SK-N-SH (cell line): Measurements from ENCODE around the gene TAS2R42.

Experiments used
- EP300 ChIP-seq, 2 experiments: IDR thresholded peaks; 2 replicates each; pipeline versions ENCODE4 v1.4.0 to v1.6.1; 2012; ENCODE audit warnings: borderline replicate concordance in 1 of 2, low read depth in 1 of 2, low read length in 1 of 2
- SIN3A ChIP-seq: IDR thresholded peaks from 2 replicates; pipeline ENCODE4 v1.6.1; 2012; ENCODE audit warnings: low read depth, mild to moderate bottlenecking, low read length, moderate library complexity, borderline replicate concordance
- TF ChIP-seq, protein P1 (sequence below): fragments of 150-350 bp; IDR thresholded peaks from 2 replicates; pipeline ENCODE4 v1.6.1; 2017; ENCODE audit warnings: antibody characterized with exemption, low read length, low read depth, borderline replicate concordance
- TF ChIP-seq, protein P2 (sequence below): fragments of 200-600 bp; sonication (generic); IDR thresholded peaks from 2 replicates; pipeline ENCODE4 v1.6.1; 2017; ENCODE audit warnings: antibody characterized with exemption, mild to moderate bottlenecking, moderate library complexity

- TF ChIP-seq, protein P1, sequence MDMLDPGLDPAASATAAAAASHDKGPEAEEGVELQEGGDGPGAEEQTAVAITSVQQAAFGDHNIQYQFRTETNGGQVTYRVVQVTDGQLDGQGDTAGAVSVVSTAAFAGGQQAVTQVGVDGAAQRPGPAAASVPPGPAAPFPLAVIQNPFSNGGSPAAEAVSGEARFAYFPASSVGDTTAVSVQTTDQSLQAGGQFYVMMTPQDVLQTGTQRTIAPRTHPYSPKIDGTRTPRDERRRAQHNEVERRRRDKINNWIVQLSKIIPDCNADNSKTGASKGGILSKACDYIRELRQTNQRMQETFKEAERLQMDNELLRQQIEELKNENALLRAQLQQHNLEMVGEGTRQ = no peak
- TF ChIP-seq, protein P2, sequence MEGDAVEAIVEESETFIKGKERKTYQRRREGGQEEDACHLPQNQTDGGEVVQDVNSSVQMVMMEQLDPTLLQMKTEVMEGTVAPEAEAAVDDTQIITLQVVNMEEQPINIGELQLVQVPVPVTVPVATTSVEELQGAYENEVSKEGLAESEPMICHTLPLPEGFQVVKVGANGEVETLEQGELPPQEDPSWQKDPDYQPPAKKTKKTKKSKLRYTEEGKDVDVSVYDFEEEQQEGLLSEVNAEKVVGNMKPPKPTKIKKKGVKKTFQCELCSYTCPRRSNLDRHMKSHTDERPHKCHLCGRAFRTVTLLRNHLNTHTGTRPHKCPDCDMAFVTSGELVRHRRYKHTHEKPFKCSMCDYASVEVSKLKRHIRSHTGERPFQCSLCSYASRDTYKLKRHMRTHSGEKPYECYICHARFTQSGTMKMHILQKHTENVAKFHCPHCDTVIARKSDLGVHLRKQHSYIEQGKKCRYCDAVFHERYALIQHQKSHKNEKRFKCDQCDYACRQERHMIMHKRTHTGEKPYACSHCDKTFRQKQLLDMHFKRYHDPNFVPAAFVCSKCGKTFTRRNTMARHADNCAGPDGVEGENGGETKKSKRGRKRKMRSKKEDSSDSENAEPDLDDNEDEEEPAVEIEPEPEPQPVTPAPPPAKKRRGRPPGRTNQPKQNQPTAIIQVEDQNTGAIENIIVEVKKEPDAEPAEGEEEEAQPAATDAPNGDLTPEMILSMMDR = no peak
- TF ChIP-seq SIN3A = no peak
- no peak for TF ChIP-seq EP300 (IDR thresholded peaks at IDR 0.05; ENCODE audit: borderline replicate concordance in 1 of 2, low read depth in 1 of 2, low read length in 1 of 2)
Observed at GRCh38 chr12:11164384-11164783, 22.4 kb downstream of the TAS2R42 start.
